Upper lobe of left lung (tissue), 4 donors: ENCODE measurements around the gene PROK2.

Experiments used
- EP300 ChIP-seq, 4 donors: sonication (generic); formaldehyde crosslinking; IDR thresholded peaks; one replicate each; pipeline ENCODE4 v1.5.1; 2017; ENCODE audit warnings: antibody characterized with exemption in 4 of 4, control low read depth in 2 of 4
- POLR2AphosphoS5 ChIP-seq, 2 donors: sonication (generic); formaldehyde crosslinking; IDR thresholded peaks; one replicate each; pipeline ENCODE4 v1.5.1; 2017; ENCODE audit warnings: antibody characterized with exemption in 2 of 2
- TF ChIP-seq, protein P1 (sequence below), 6 experiments: fragments of 450-650 bp in 4 of 6; fragments of 200-600 bp in 2 of 6; sonication (generic) in 2 of 6; IDR thresholded peaks; one replicate each; pipeline ENCODE4 v1.5.1; 2016 to 2019; ENCODE audit warnings: antibody characterized with exemption in 6 of 6

DNA sequence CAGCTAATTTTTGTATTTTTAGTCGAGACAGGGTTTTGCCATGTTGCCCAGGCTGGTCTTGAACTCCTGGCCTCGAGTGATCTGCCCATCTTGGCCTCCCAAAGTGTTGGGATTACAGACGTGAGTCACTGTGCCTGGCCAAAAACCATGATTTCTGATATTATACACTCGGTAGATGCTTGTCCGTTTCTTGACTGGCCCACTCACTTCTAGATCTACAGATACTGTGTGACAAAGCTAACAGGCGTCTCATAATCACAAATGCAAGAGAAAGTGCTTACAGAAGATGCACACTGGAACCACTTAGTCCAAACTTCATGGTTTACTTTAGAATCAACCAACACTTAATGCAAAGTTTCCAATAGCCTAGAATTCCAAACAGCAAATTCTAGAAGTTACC lies 8.4 kb downstream of the PROK2 start:
- TF ChIP-seq, protein P1, sequence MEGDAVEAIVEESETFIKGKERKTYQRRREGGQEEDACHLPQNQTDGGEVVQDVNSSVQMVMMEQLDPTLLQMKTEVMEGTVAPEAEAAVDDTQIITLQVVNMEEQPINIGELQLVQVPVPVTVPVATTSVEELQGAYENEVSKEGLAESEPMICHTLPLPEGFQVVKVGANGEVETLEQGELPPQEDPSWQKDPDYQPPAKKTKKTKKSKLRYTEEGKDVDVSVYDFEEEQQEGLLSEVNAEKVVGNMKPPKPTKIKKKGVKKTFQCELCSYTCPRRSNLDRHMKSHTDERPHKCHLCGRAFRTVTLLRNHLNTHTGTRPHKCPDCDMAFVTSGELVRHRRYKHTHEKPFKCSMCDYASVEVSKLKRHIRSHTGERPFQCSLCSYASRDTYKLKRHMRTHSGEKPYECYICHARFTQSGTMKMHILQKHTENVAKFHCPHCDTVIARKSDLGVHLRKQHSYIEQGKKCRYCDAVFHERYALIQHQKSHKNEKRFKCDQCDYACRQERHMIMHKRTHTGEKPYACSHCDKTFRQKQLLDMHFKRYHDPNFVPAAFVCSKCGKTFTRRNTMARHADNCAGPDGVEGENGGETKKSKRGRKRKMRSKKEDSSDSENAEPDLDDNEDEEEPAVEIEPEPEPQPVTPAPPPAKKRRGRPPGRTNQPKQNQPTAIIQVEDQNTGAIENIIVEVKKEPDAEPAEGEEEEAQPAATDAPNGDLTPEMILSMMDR (IDR thresholded peaks at IDR 0.05) = no peak
- TF ChIP-seq EP300 (IDR thresholded peaks at IDR 0.05) (no peak), POLR2AphosphoS5 (IDR thresholded peaks at IDR 0.05) (no peak)
